ENCODE data around the gene HSPB6.

DNA sequence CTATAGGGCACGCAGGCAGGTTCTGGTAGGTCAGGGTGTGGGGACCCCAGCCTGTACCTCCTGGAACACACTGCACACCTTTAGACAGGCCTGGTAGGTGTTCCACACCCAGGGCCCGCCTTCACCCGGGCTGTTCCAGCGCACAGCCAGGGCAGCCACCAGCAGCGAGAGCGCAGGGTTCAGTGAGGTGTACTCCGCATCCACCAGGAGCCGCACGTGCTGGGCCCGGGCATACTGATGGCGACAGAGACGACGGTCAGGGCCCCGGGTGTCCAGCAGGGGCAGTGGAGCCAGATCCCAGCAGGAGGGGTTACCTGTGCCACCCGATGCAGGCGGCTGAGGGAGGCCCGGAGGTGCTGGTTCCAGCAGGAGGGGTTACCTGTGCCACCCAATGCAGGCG lies 49.8 kb upstream of the HSPB6 start:
- TF ChIP-seq, protein P1, sequence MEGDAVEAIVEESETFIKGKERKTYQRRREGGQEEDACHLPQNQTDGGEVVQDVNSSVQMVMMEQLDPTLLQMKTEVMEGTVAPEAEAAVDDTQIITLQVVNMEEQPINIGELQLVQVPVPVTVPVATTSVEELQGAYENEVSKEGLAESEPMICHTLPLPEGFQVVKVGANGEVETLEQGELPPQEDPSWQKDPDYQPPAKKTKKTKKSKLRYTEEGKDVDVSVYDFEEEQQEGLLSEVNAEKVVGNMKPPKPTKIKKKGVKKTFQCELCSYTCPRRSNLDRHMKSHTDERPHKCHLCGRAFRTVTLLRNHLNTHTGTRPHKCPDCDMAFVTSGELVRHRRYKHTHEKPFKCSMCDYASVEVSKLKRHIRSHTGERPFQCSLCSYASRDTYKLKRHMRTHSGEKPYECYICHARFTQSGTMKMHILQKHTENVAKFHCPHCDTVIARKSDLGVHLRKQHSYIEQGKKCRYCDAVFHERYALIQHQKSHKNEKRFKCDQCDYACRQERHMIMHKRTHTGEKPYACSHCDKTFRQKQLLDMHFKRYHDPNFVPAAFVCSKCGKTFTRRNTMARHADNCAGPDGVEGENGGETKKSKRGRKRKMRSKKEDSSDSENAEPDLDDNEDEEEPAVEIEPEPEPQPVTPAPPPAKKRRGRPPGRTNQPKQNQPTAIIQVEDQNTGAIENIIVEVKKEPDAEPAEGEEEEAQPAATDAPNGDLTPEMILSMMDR (IDR thresholded peaks at IDR 0.05; ENCODE audit: low read length), result no peak
- TF ChIP-seq EZH2 (IDR thresholded peaks at IDR 0.05; ENCODE audit: borderline replicate concordance, low read length), result no peak

Data from OCI-LY1 (cell line).